Parathyroid adenoma (tissue), 2 donors: ENCODE results near the gene XPC.
A peak's percentile ranks its signal among the peaks of the same experiment; 100 is the strongest.
"Not testable (repeated sequence)": the region's sequence is repeated elsewhere in the genome, so short reads cannot be mapped to it uniquely, and the experiment has no call there.

Source experiments
- H2AFZ ChIP-seq: fragments of 300-600 bp; sonication (generic); one replicate; pipeline ENCODE4 v1.7.0; 2017; ENCODE audit warnings: antibody characterized with exemption, mild to moderate bottlenecking
- H3K27ac ChIP-seq: fragments of 300-600 bp; sonication (generic); one replicate; pipeline ENCODE4 v1.7.0; 2017
- H3K27me3 ChIP-seq: fragments of 300-600 bp; sonication (generic); one replicate; pipeline ENCODE4 v1.7.0; 2017; ENCODE audit warnings: low read length; ENCODE audit not compliant: control insufficient read depth, insufficient read depth
- H3K36me3 ChIP-seq: fragments of 300-600 bp; sonication (generic); one replicate; pipeline ENCODE4 v1.7.0; 2017; ENCODE audit warnings: low read length; ENCODE audit not compliant: control insufficient read depth, insufficient read depth
- H3K4me1 ChIP-seq: fragments of 300-600 bp; sonication (generic); one replicate; pipeline ENCODE4 v1.7.0; 2017; ENCODE audit warnings: control low read depth
- H3K4me2 ChIP-seq: fragments of 300-600 bp; sonication (generic); one replicate; pipeline ENCODE4 v1.7.0; 2017; ENCODE audit warnings: low read length
- H3K4me3 ChIP-seq: fragments of 300-600 bp; sonication (generic); one replicate; pipeline ENCODE4 v1.7.0; 2017; ENCODE audit warnings: low read depth, low read length
- H3K79me2 ChIP-seq: fragments of 300-600 bp; sonication (generic); one replicate; pipeline ENCODE4 v1.7.0; 2017; ENCODE audit warnings: control low read depth
- H3K9ac ChIP-seq: fragments of 300-600 bp; sonication (generic); one replicate; pipeline ENCODE4 v1.7.0; 2017; ENCODE audit warnings: mild to moderate bottlenecking
- H3K9me3 ChIP-seq: fragments of 300-600 bp; sonication (generic); one replicate; pipeline ENCODE4 v1.7.0; 2017; ENCODE audit warnings: low read length; ENCODE audit not compliant: control insufficient read depth
- TF ChIP-seq, protein P1 (sequence below): fragments of 300-600 bp; sonication (generic); IDR thresholded peaks from one replicate; pipeline ENCODE4 v1.7.0; 2017; ENCODE audit warnings: antibody characterized with exemption, mild to moderate bottlenecking
- donor health status: primary hyperparathyroidism.

The XPC gene

DNA sequence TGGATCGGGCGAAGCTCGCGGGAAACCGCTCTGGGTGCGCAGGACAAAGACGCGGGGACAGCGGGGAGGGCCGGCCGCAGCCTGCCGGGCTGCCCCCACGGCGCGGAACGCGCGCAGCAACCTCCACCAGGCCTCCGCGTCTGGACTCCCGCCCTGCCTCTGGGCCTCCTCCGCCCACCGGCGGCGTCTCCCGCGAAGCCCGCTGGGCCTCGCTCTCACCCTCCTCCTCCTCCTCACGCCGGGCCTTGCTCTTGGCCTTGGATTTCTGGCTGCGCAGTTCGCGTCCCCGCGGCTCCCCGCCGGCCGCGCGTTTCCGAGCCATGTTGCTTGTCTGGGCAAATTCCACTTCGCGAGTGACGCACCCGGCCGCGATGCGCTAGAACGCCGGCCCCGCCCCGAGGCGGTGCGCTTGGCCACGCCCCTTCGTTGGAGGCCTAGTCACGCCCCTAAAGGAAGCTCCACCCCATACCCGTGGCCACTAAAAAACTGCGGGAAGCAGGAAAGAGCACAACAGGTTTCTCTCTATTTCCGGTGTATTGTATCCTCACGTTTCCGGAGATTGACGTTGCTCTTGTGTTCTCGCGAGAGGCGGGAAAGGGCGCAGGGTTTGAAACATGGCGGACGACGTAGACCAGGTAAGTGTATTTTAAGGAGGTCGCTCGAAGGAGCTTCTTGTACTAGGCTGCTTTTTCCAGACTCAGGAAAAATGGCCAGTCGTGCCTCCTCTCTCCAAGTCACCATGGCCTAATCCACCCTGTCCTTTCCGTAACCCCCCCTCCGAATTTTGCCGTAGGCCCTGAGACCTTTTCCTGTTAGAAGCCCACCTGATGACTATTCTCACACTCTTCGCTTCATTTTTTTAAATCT, at the start of gene XPC, which contains the start of gene LSM3:
Gene XPC (minus strand): TSS at position 355 of the 867 bp plus-strand sequence. CDS start 33 bp downstream, at position 322.
Gene LSM3 (plus strand): TSS at position 571 of the 867 bp plus-strand sequence. CDS start 44 bp downstream, at position 615.
- H2AFZ ChIP-seq = peak within 1 kb of the TSS; percentile 95
- H3K9ac ChIP-seq = peak within 1 kb of the TSS; percentile 90
- H3K27me3 ChIP-seq = no peaks in the 10 kb centered on the region
- peak within 1 kb of the TSS; percentile 89 for H3K27ac ChIP-seq
- H3K79me2 ChIP-seq = peaks cover 26% of the 10 kb centered on the region
- H3K36me3 ChIP-seq = no peaks in the 10 kb centered on the region
- H3K4me2 ChIP-seq = peak within 1 kb of the TSS; percentile 90
- H3K4me1 ChIP-seq = peaks cover 4% of the 10 kb centered on the region
- H3K9me3 ChIP-seq = no peaks in the 10 kb centered on the region
- TF ChIP-seq, protein P1, sequence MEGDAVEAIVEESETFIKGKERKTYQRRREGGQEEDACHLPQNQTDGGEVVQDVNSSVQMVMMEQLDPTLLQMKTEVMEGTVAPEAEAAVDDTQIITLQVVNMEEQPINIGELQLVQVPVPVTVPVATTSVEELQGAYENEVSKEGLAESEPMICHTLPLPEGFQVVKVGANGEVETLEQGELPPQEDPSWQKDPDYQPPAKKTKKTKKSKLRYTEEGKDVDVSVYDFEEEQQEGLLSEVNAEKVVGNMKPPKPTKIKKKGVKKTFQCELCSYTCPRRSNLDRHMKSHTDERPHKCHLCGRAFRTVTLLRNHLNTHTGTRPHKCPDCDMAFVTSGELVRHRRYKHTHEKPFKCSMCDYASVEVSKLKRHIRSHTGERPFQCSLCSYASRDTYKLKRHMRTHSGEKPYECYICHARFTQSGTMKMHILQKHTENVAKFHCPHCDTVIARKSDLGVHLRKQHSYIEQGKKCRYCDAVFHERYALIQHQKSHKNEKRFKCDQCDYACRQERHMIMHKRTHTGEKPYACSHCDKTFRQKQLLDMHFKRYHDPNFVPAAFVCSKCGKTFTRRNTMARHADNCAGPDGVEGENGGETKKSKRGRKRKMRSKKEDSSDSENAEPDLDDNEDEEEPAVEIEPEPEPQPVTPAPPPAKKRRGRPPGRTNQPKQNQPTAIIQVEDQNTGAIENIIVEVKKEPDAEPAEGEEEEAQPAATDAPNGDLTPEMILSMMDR = no peak
- peak within 1 kb of the TSS; percentile 84 for H3K4me3 ChIP-seq

DNA sequence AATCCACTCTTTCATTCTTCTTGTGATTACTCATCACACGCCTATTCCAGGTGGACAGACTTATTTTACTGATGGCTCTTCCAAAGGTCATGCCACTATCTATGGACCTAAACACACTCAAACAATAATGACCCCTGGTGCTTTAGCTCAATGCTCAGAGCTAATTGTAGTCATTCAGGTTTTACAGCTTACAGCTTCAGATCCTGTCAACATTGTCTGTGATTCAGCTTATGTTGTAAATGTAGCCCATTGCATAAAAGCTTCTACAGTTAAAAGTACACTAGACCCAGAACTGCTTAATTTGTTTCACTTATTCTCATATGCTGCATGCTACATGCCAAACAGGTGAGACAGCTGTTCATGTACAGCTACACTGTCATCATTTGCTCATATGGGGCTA, 49.5 kb upstream of the XPC start:
- Histone ChIP-seq H3K4me1 (no peaks in the 10 kb centered on the region), H3K9ac (no peak overlapping the region), H2AFZ (no peak overlapping the region), H3K27me3 (no peaks in the 10 kb centered on the region), H3K4me3 (no peak overlapping the region), H3K9me3 (no peaks in the 10 kb centered on the region), H3K36me3 (no peaks in the 10 kb centered on the region), H3K4me2 (no peak overlapping the region), H3K27ac (no peak overlapping the region), H3K79me2 (no peaks in the 10 kb centered on the region)
- TF ChIP-seq, protein P1 = no peak

DNA sequence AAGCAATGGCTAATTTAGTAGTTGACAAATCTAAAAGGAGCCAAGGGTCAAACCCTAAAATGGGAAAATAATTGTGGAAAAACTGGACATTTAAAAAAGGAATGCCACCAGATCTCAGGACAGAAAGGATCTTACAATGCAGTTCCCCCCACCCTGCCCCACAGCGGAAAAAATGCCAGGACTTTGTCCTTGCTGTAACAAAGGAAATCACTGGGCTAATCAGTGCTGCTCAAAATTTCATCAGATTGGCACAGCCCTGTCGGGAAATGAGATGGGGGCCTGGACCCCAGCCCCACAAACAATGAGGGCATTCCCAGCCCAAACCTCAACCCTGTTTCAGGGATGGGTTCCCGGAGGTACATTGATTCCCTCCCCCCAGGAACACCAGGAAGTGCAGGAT, 48.0 kb upstream of the XPC start:
- H3K4me3 ChIP-seq, H3K27ac ChIP-seq, H3K79me2 ChIP-seq, H3K36me3 ChIP-seq, H3K9me3 ChIP-seq, H3K4me2 ChIP-seq, H3K27me3 ChIP-seq, H2AFZ ChIP-seq, H3K4me1 ChIP-seq, H3K9ac ChIP-seq: not testable (repeated sequence)

DNA sequence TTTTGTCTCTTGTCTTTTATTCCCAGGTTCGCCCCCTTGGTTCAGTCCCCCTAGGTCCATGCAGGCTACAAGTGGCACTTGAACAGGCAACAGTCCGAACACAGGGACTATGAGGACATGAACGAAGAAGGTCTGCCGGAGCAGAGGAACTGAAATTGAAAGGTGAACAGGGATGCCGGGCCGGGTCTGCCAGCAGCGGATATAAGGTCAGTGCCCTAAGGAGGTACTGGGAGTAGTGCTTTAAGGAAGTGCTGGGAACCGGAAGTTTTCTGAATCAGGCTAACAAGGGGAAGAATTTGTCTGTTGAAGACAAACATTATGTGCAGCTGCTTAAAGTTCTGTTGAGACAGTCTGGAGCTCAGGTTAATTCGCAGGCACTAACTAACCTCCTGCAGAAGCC, 47.0 kb upstream of the XPC start:
- H3K4me2 ChIP-seq = no peak overlapping the region

DNA sequence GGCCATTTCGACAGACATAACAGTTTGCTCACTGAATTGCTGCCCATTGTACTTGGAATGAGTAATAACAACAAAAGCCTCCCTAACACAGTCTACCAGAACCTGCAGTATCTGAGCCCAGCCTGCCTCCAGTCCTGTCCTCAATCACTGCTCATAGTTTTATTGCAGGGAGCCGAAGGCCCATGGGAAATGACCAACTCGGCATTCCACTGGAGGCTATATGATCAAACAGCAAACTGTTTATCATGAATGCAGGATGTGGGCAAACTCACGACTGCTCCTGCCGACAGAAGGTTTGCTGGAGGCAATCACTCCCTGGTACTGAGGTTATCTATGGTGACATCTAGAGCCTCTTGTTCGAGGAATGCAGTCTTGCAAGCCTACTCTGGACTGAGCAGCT, 46.5 kb upstream of the XPC start:
- H3K9ac ChIP-seq = no peak overlapping the region
- H3K4me2 ChIP-seq = no peak overlapping the region
- no peaks in the 10 kb centered on the region for H3K36me3 ChIP-seq
- H3K9me3 ChIP-seq = no peaks in the 10 kb centered on the region
- no peaks in the 10 kb centered on the region for H3K4me1 ChIP-seq
- TF ChIP-seq, protein P1 = no peak
- no peak overlapping the region for H2AFZ ChIP-seq
- no peaks in the 10 kb centered on the region for H3K27me3 ChIP-seq
- no peaks in the 10 kb centered on the region for H3K79me2 ChIP-seq
- H3K4me3 ChIP-seq = no peak overlapping the region
- H3K27ac ChIP-seq = no peak overlapping the region

More for the DNA sequence above, 47.0 kb upstream of the XPC start:
- Histone ChIP-seq H2AFZ (no peak overlapping the region), H3K36me3 (no peaks in the 10 kb centered on the region), H3K27me3 (no peaks in the 10 kb centered on the region), H3K27ac (no peak overlapping the region), H3K9ac (no peak overlapping the region), H3K9me3 (no peaks in the 10 kb centered on the region), H3K4me3 (no peak overlapping the region), H3K79me2 (no peaks in the 10 kb centered on the region), H3K4me1 (no peaks in the 10 kb centered on the region)
- TF ChIP-seq, protein P1 = no peak
